Pancreas (tissue), 10 donors: ENCODE results near the gene IPO4. TPM values are rescaled to one million over a fixed set of nuclear protein-coding genes. Genes with fewer than 3 reads are reported as not detected.

Experiments
- ATAC-seq, 4 donors: fragments of 200-7000 bp; cut with Tn5 transposase; one replicate each; pipeline versions ENCODE4 v1.8.0 to v1.9.1; 2020; ENCODE audit warnings: mild to moderate bottlenecking in 4 of 4, moderate library complexity in 4 of 4
- DNase-seq, 6 donors: peaks; one replicate each; pipeline ENCODE4 v3.0.0-alpha.2; 2020
- FAIRE-seq: peaks from 2 replicates; lab custom pipeline; 2012; peaks lifted over from hg19 to GRCh38; lab: Jason Lieb, UNC
- H3K27ac ChIP-seq, 4 donors: fragments of 200-600 bp; sonication (generic); 1 replicate in 3 of 4; 2 replicates in 1 of 4; pipeline versions ENCODE4 v1.5.0 to v1.8.0; 2020
- H3K27me3 ChIP-seq, 4 donors: fragments of 200-600 bp; one replicate each; pipeline ENCODE4 v1.8.0; 2021
- H3K36me3 ChIP-seq, 3 donors: fragments of 200-600 bp; sonication (generic) in 1 of 3; one replicate each; pipeline versions ENCODE4 v1.5.0 to v1.8.0; 2020 to 2021
- H3K4me1 ChIP-seq, 3 donors: fragments of 200-600 bp; one replicate each; pipeline ENCODE4 v1.8.0; 2021
- H3K4me3 ChIP-seq, 4 donors: fragments of 200-600 bp; sonication (generic) in 2 of 4; one replicate each; pipeline versions ENCODE4 v1.5.0 to v1.8.0; 2020 to 2021
- H3K9me3 ChIP-seq, 4 donors: fragments of 200-600 bp; one replicate each; pipeline ENCODE4 v1.8.0; 2021
- WGBS, 2 donors: extraction: QIAGEN DNeasy Blood & Tissue Kit; methylation state at CpG; one replicate each; pipeline ENCODE4 v1.1.7; 2013; 5-methylcytosine and 5-hydroxymethylcytosine counted together
- intact Hi-C, 3 donors: fragments of 100-400 bp; cut with DNase I; formaldehyde crosslinking; loops; one replicate each; pipeline versions ENCODE4 v1.11.1 to v1.14.2; 2022
- microRNA-seq, 2 donors: library from miRNA; unstranded; fragments of <30 nt; microRNA quantifications; one replicate each; pipeline versions ENCODE4 to v1.1.0, GENCODE V29; 2019 to 2020
- polyA plus RNA-seq, 2 donors: library from polyadenylated mRNA; stranded (reverse); fragments of 200-250 nt; gene quantifications; one replicate each; pipeline ENCODE4 v1.2.3, GENCODE V29; 2013
- total RNA-seq, 6 donors: library from RNA; stranded (reverse); fragmentation: NEBNext Ultra II Directional in 4 of 6; extraction: Animal tissue kit (Norgen Biotek cat#: 25700) in 4 of 6; gene quantifications; one replicate each; pipeline versions ENCODE4 v1.2.1 to v1.2.4, GENCODE V29; 2021 to 2023
- TF ChIP-seq, protein P1 (sequence below), 4 donors: fragments of 200-600 bp; sonication (generic) in 3 of 4; IDR thresholded peaks; one replicate each; pipeline versions ENCODE4 v1.5.0 to v1.8.0; 2021; ENCODE audit warnings: antibody characterized with exemption in 4 of 4
- donor health status: healthy with polysubstance abuse.
- donor health status: DM: no; HTN: no; CAD: no; lungs with moderate emphysema.
- donor health status: DM: no; HTN: no; CAD: no.
- donor health status: control.
- donor health status: control.
- donor health status: Bipolar disorder and iron deficiency.
- donor health status: DM: yes; HTN: yes; CAD: no.
- donor health status: DM: no; HTN: no; CAD: no.
- donor health status: DM: no; HTN: no; CAD: no.
- donor health status: DM: yes; HTN: yes; CAD: no.

IPO4 gene
- total and polyA plus RNA-seq, 8 donors, result 21.3 to 62.0 (median 29.5) TPM

DNA sequence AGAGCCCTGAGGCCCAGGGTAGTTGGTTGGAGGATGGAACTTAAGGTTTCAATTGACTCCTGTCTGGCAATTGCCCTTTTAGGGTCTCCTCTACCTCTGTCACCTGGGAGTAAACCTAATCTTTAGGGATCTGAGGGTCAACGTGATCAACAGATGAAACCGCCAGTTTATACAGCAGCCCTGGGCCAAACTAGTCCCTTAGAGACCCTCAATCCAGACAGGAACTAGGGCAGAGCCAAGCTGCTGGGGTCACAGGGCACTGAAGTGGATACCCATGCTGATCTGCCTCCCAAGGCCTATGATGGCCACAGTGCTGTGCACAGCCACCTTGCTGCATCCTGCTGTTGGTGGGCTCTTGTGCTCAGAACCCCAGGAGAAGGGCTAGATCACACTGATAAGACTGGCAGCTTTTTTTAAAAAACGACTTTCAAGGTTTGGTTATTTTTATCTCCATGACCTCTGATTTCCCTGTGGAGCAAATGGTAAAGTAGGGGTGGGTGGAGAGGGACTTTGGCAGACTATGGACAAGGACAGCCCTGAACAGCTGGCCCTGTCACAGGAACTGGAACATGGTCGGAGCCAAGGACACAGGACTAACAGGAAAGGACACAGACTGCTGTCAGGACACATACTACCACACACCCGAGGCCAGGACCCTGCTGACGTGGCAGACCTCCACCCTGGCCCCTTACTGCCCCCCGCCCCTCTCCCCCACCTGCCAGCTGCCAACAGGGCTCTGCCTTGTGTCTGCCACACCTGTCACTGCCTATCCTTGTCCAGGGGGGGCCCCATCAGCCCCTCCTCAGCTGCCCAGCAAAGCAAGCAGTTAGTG is 57.7 kb downstream of the IPO4 start:
- WGBS, 2 donors, result 28 to 32% methylated on average over 7 of the region's 7 CpGs

DNA sequence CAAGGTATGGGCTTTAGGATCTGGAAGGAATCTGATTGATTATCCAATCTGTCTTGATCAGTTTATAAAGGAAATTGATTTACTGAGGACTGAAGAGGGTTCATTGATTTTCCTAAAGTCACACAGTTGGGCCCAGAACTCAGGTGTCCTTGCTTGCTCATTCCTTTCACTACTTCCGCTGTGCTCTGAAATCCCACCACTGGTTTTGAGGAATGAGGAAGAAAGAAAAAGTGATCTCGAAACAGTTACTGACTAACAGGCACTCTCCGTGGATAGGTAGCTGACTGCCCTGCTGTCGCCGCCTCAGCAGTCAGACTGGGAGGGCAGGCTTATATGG is 58.3 kb downstream of the IPO4 start, which contains the start of gene FITM1:
Gene FITM1, plus strand, starts transcription at position 280 of the 337 bp plus-strand sequence. CDS start 905 bp downstream, outside the sequence.
- intact Hi-C loops, result no loop called here
- Histone ChIP-seq H3K4me1 (peaks cover 19 to 30% (median 22%) of the 10 kb centered on the region in 3 donors), H3K27me3 (no peaks in the 10 kb centered on the region), H3K4me3 (no peak within 1 kb of the TSS), H3K36me3 (no peaks in the 10 kb centered on the region), H3K9me3 (no peaks in the 10 kb centered on the region), H3K27ac (peak within 1 kb of the TSS; percentile 76 to 87 (median 80))
- TF ChIP-seq, protein P1, sequence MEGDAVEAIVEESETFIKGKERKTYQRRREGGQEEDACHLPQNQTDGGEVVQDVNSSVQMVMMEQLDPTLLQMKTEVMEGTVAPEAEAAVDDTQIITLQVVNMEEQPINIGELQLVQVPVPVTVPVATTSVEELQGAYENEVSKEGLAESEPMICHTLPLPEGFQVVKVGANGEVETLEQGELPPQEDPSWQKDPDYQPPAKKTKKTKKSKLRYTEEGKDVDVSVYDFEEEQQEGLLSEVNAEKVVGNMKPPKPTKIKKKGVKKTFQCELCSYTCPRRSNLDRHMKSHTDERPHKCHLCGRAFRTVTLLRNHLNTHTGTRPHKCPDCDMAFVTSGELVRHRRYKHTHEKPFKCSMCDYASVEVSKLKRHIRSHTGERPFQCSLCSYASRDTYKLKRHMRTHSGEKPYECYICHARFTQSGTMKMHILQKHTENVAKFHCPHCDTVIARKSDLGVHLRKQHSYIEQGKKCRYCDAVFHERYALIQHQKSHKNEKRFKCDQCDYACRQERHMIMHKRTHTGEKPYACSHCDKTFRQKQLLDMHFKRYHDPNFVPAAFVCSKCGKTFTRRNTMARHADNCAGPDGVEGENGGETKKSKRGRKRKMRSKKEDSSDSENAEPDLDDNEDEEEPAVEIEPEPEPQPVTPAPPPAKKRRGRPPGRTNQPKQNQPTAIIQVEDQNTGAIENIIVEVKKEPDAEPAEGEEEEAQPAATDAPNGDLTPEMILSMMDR (IDR thresholded peaks at IDR 0.05), result no peak
- FAIRE-seq (no peak), ATAC-seq (peak in 1 of 4 donors; percentile 11), DNase-seq (no peak)
- 72 to 81% methylated on average over 5 of the region's 5 CpGs for WGBS, 2 donors

More for the DNA sequence above, 57.7 kb downstream of the IPO4 start:
- H3K4me1 ChIP-seq, result peaks cover 19 to 31% (median 22%) of the 10 kb centered on the region in 3 donors
- ATAC-seq, result peak; percentile 53 to 71 (median 64)
- intact Hi-C loops, result no loop called here
- no peaks in the 10 kb centered on the region for H3K9me3 ChIP-seq
- FAIRE-seq, result no peak
- H3K27me3 ChIP-seq, result no peaks in the 10 kb centered on the region
- TF ChIP-seq, protein P1 (IDR thresholded peaks at IDR 0.05), result no peak
- H3K27ac ChIP-seq, result peak overlapping the region; percentile 76 to 87 (median 80)
- no peaks in the 10 kb centered on the region for H3K36me3 ChIP-seq
- H3K4me3 ChIP-seq, result no peak overlapping the region
- peak; percentile 68 to 87 (median 83) for DNase-seq

Small RNA genes within 50 kb of the gene (microRNA-seq; reads per million reads assigned to microRNA genes)
- 0 to 0.59 reads per million in 2 donors for gene MIR7703

Other genes with a start within 250 kb of the IPO4 start
Only the 30 nearest of the 34 such genes appear.
- gene DHRS4L2, start 199.9 kb downstream of the IPO4 start, total RNA-seq, result 10 to 100 TPM; 10.3 to 16.2 (median 11.5) TPM
- gene DHRS4L2, start 199.9 kb downstream of the IPO4 start, polyA plus RNA-seq, result 10 to 100 TPM; 20.2 to 35.0 TPM
- gene CARMIL3, start 136.8 kb downstream of the IPO4 start, total RNA-seq, result under 1 TPM; 0.31 to 1.00 (median 0.71) TPM
- 1 to 10 TPM; 2.7 to 4.0 TPM for gene CARMIL3, start 136.8 kb downstream of the IPO4 start, polyA plus RNA-seq
- not detected for gene CPNE6, start 117.3 kb downstream of the IPO4 start, total RNA-seq
- under 1 TPM in 1 of 2 donors, not detected in 1; 0.07 TPM for gene CPNE6, start 117.3 kb downstream of the IPO4 start, polyA plus RNA-seq
- gene PCK2, start 94.5 kb downstream of the IPO4 start, total RNA-seq, result 100 to 1,000 TPM in 1 of 6 donors, 10 to 100 TPM in 5; 18.6 to 146 (median 23.1) TPM
- 10 to 100 TPM; 12.8 to 20.3 TPM for gene PCK2, start 94.5 kb downstream of the IPO4 start, polyA plus RNA-seq
- gene DCAF11, start 74.0 kb downstream of the IPO4 start, total RNA-seq, result 10 to 100 TPM; 50.1 to 78.9 (median 60.3) TPM
- gene DCAF11, start 74.0 kb downstream of the IPO4 start, polyA plus RNA-seq, result 10 to 100 TPM; 34.2 to 41.6 TPM
- 1 to 10 TPM in 3 of 6 donors, under 1 TPM in 3; 0.37 to 2.4 (median 1.1) TPM for gene NRL, start 73.9 kb downstream of the IPO4 start, total RNA-seq
- gene NRL, start 73.9 kb downstream of the IPO4 start, polyA plus RNA-seq, result 1 to 10 TPM; 2.3 TPM
- 10 to 100 TPM in 1 of 6 donors, 1 to 10 TPM in 5; 2.7 to 12.0 (median 4.0) TPM for gene FITM1, start 58.2 kb downstream of the IPO4 start, total RNA-seq
- gene FITM1, start 58.2 kb downstream of the IPO4 start, polyA plus RNA-seq, result 10 to 100 TPM in 1 of 2 donors, 1 to 10 TPM in 1; 3.4 to 11.1 TPM
- 100 to 1,000 TPM in 2 of 6 donors, 10 to 100 TPM in 4; 46.4 to 107 (median 68.8) TPM for gene PSME1, start 52.6 kb downstream of the IPO4 start, total RNA-seq
- gene PSME1, start 52.6 kb downstream of the IPO4 start, polyA plus RNA-seq, result 100 to 1,000 TPM in 1 of 2 donors, 10 to 100 TPM in 1; 88.9 to 132 TPM
- gene EMC9, start 47.2 kb downstream of the IPO4 start, total RNA-seq, result 10 to 100 TPM in 5 of 6 donors, 1 to 10 TPM in 1; 8.1 to 18.8 (median 13.5) TPM
- gene EMC9, start 47.2 kb downstream of the IPO4 start, polyA plus RNA-seq, result 10 to 100 TPM; 52.4 to 72.6 TPM
- 10 to 100 TPM; 33.9 to 90.3 (median 59.2) TPM for gene PSME2, start 42.2 kb downstream of the IPO4 start, total RNA-seq
- 100 to 1,000 TPM; 180 to 285 TPM for gene PSME2, start 42.2 kb downstream of the IPO4 start, polyA plus RNA-seq
- 10 to 100 TPM; 25.8 to 44.2 (median 37.1) TPM for gene RNF31, start 41.3 kb downstream of the IPO4 start, total RNA-seq
- 100 to 1,000 TPM; 124 to 169 TPM for gene RNF31, start 41.3 kb downstream of the IPO4 start, polyA plus RNA-seq
- 10 to 100 TPM; 20.3 to 60.7 (median 27.9) TPM for gene IRF9, start 27.6 kb downstream of the IPO4 start, total RNA-seq
- gene IRF9, start 27.6 kb downstream of the IPO4 start, polyA plus RNA-seq, result 10 to 100 TPM; 50.7 to 60.8 TPM
- gene REC8, start 16.7 kb downstream of the IPO4 start, total RNA-seq, result 1 to 10 TPM; 3.5 to 9.9 (median 4.5) TPM
- 10 to 100 TPM; 22.8 to 41.1 TPM for gene REC8, start 16.7 kb downstream of the IPO4 start, polyA plus RNA-seq
- gene TM9SF1, start 6.6 kb upstream of the IPO4 start, total RNA-seq, result 10 to 100 TPM; 29.2 to 46.8 (median 38.4) TPM
- gene TM9SF1, start 6.6 kb upstream of the IPO4 start, polyA plus RNA-seq, result 10 to 100 TPM; 20.5 to 34.4 TPM
- gene TSSK4, start 16.9 kb upstream of the IPO4 start, total RNA-seq, result under 1 TPM in 5 of 6 donors, not detected in 1; 0.16 to 0.66 (median 0.40) TPM
- gene TSSK4, start 16.9 kb upstream of the IPO4 start, polyA plus RNA-seq, result under 1 TPM; 0.14 to 0.46 TPM
- 10 to 100 TPM; 16.3 to 31.2 (median 22.4) TPM for gene CHMP4A, start 24.7 kb upstream of the IPO4 start, total RNA-seq
- gene CHMP4A, start 24.7 kb upstream of the IPO4 start, polyA plus RNA-seq, result 10 to 100 TPM; 35.4 to 79.9 TPM
- 10 to 100 TPM in 2 of 6 donors, 1 to 10 TPM in 4; 7.8 to 11.9 (median 9.3) TPM for gene MDP1, start 27.2 kb upstream of the IPO4 start, total RNA-seq
- 10 to 100 TPM; 20.4 to 31.7 TPM for gene MDP1, start 27.2 kb upstream of the IPO4 start, polyA plus RNA-seq
- 10 to 100 TPM; 32.5 to 65.1 (median 46.9) TPM for gene NEDD8, start 43.6 kb upstream of the IPO4 start, total RNA-seq
- 100 to 1,000 TPM in 1 of 2 donors, 10 to 100 TPM in 1; 62.8 to 118 TPM for gene NEDD8, start 43.6 kb upstream of the IPO4 start, polyA plus RNA-seq
- 10 to 100 TPM; 24.3 to 37.0 (median 28.6) TPM for gene GMPR2, start 44.1 kb upstream of the IPO4 start, total RNA-seq
- gene GMPR2, start 44.1 kb upstream of the IPO4 start, polyA plus RNA-seq, result 10 to 100 TPM; 23.6 to 48.1 TPM
- 10 to 100 TPM; 32.1 to 42.6 (median 34.4) TPM for gene TINF2, start 53.8 kb upstream of the IPO4 start, total RNA-seq
- 10 to 100 TPM; 23.8 to 43.8 TPM for gene TINF2, start 53.8 kb upstream of the IPO4 start, polyA plus RNA-seq
- 1 to 10 TPM; 1.2 to 3.8 (median 2.2) TPM for gene TGM1, start 74.4 kb upstream of the IPO4 start, total RNA-seq
- gene TGM1, start 74.4 kb upstream of the IPO4 start, polyA plus RNA-seq, result 1 to 10 TPM; 4.8 to 5.4 TPM
- 10 to 100 TPM; 15.4 to 21.0 (median 18.2) TPM for gene RABGGTA, start 82.8 kb upstream of the IPO4 start, total RNA-seq
- gene RABGGTA, start 82.8 kb upstream of the IPO4 start, polyA plus RNA-seq, result 10 to 100 TPM; 49.1 to 51.5 TPM
- gene DHRS1, start 111.0 kb upstream of the IPO4 start, total RNA-seq, result 10 to 100 TPM in 3 of 6 donors, 1 to 10 TPM in 3; 6.1 to 15.3 (median 11.2) TPM
- 10 to 100 TPM; 18.9 to 21.1 TPM for gene DHRS1, start 111.0 kb upstream of the IPO4 start, polyA plus RNA-seq
- 10 to 100 TPM in 4 of 6 donors, 1 to 10 TPM in 2; 8.8 to 13.9 (median 11.3) TPM for gene NOP9, start 111.0 kb upstream of the IPO4 start, total RNA-seq
- 1 to 10 TPM; 6.2 to 8.7 TPM for gene NOP9, start 111.0 kb upstream of the IPO4 start, polyA plus RNA-seq
- gene CIDEB, start 119.2 kb upstream of the IPO4 start, total RNA-seq, result 10 to 100 TPM in 3 of 6 donors, 1 to 10 TPM in 3; 6.3 to 11.3 (median 9.4) TPM
- 10 to 100 TPM in 1 of 2 donors, 1 to 10 TPM in 1; 9.2 to 15.0 TPM for gene CIDEB, start 119.2 kb upstream of the IPO4 start, polyA plus RNA-seq
- 1 to 10 TPM; 1.5 to 3.0 (median 2.2) TPM for gene LTB4R2, start 121.3 kb upstream of the IPO4 start, total RNA-seq
- gene LTB4R2, start 121.3 kb upstream of the IPO4 start, polyA plus RNA-seq, result 1 to 10 TPM in 1 of 2 donors, under 1 TPM in 1; 0.73 to 3.1 TPM
- gene LTB4R, start 122.7 kb upstream of the IPO4 start, total RNA-seq, result 1 to 10 TPM; 1.9 to 3.2 (median 2.3) TPM
- 10 to 100 TPM; 13.0 to 15.5 TPM for gene LTB4R, start 122.7 kb upstream of the IPO4 start, polyA plus RNA-seq
- 10 to 100 TPM in 1 of 6 donors, 1 to 10 TPM in 5; 3.2 to 10.6 (median 5.1) TPM for gene ADCY4, start 146.3 kb upstream of the IPO4 start, total RNA-seq
- gene ADCY4, start 146.3 kb upstream of the IPO4 start, polyA plus RNA-seq, result 10 to 100 TPM; 33.8 to 59.3 TPM
- gene RIPK3, start 151.2 kb upstream of the IPO4 start, total RNA-seq, result 10 to 100 TPM in 1 of 6 donors, 1 to 10 TPM in 5; 3.9 to 12.1 (median 5.7) TPM
- 10 to 100 TPM; 12.9 to 13.0 TPM for gene RIPK3, start 151.2 kb upstream of the IPO4 start, polyA plus RNA-seq
- 10 to 100 TPM in 3 of 6 donors, 1 to 10 TPM in 3; 3.3 to 27.5 (median 10.5) TPM for gene NFATC4, start 179.4 kb upstream of the IPO4 start, total RNA-seq
- gene NFATC4, start 179.4 kb upstream of the IPO4 start, polyA plus RNA-seq, result 10 to 100 TPM; 77.0 to 97.9 TPM